H1 (cell line): ENCODE measurements around the gene MFRP. TPM values are rescaled to one million over a fixed set of nuclear protein-coding genes. Genes with fewer than 3 reads are reported as not detected.
A peak's percentile ranks its signal among the peaks of the same experiment; 100 is the strongest.

Experiments
- CTCF ChIA-PET: fragments of 300-600 bp; sonication (Branson Sonifier 250); formaldehyde crosslinking; loops from one replicate; lab custom pipeline; 2021; ENCODE audit not compliant: partially characterized antibody; lab: Charles Lee
- POLR2A ChIA-PET: fragments of 300-600 bp; sonication (Branson Sonifier 250); formaldehyde crosslinking; loops from one replicate; lab custom pipeline; 2021; ENCODE audit warnings: inconsistent platforms; ENCODE audit not compliant: partially characterized antibody; lab: Charles Lee
- DNase-seq, 2 experiments: peaks; one replicate each; pipeline versions ENCODE4 v3.0.0 to v3.0.0-alpha.2; 2010 to 2022; ENCODE audit warnings: low spot score in 2 of 2, low read depth in 1 of 2, mixed read lengths in 1 of 2
- FAIRE-seq: peaks from 2 replicates; lab custom pipeline; 2011; peaks lifted over from hg19 to GRCh38; lab: Jason Lieb, UNC
- H2AFZ ChIP-seq: 2 replicates; pipeline ENCODE4 v1.8.1; 2012; ENCODE audit warnings: low read length, inconsistent platforms
- H2AK5ac ChIP-seq: 2 replicates; pipeline ENCODE4 v1.6.1; 2013; ENCODE audit warnings: low read depth, low read length
- H2BK120ac ChIP-seq: replicated peaks from 2 replicates; pipeline ENCODE3; 2013; ENCODE audit warnings: low read depth, low read length, inconsistent platforms
- H2BK12ac ChIP-seq: 2 replicates; pipeline ENCODE4 v1.6.1; 2013; ENCODE audit warnings: low read depth, low read length
- H2BK15ac ChIP-seq: 2 replicates; pipeline ENCODE4 v1.6.1; 2013; ENCODE audit warnings: low read length
- H2BK20ac ChIP-seq: 2 replicates; pipeline ENCODE4 v1.6.1; 2013; ENCODE audit warnings: low read length
- H2BK5ac ChIP-seq: 2 replicates; pipeline ENCODE4 v1.6.1; 2013; ENCODE audit warnings: low read depth, low read length
- H3K14ac ChIP-seq: 2 replicates; pipeline ENCODE4 v1.6.1; 2013; ENCODE audit warnings: inconsistent platforms; ENCODE audit not compliant: insufficient read length
- H3K18ac ChIP-seq: 2 replicates; pipeline ENCODE4 v1.6.1; 2013; ENCODE audit warnings: low read length; ENCODE audit errors: extremely low read depth
- H3K23ac ChIP-seq: 2 replicates; pipeline ENCODE4 v1.6.1; 2013; ENCODE audit warnings: inconsistent platforms; ENCODE audit not compliant: insufficient read length
- H3K23me2 ChIP-seq: 2 replicates; pipeline ENCODE4 v1.6.1; 2013; ENCODE audit warnings: low read depth, low read length
- H3K27ac ChIP-seq: 2 replicates; pipeline ENCODE4 v1.6.1; 2011; ENCODE audit warnings: low read depth, low read length, inconsistent platforms
- H3K27me3 ChIP-seq, 4 experiments: replicated peaks in 1 of 4; 1 replicate in 1 of 4; 2 replicates in 3 of 4; pipeline versions ENCODE4 v1.6.1 to v1.8.1; 2011 to 2013; ENCODE audit warnings: low read length in 3 of 4, mild to moderate bottlenecking in 3 of 4, inconsistent platforms in 2 of 4, mixed read lengths in 2 of 4, moderate library complexity in 1 of 4; ENCODE audit not compliant: control insufficient read depth in 3 of 4, insufficient read depth in 3 of 4; ENCODE audit errors: extremely low read depth in 1 of 4
- H3K36me3 ChIP-seq, 4 experiments: 2 replicates each; pipeline versions ENCODE4 v1.6.1 to v1.8.1; 2011 to 2013; ENCODE audit warnings: mild to moderate bottlenecking in 4 of 4, low read length in 3 of 4, moderate library complexity in 2 of 4, control low read depth in 1 of 4, inconsistent platforms in 1 of 4; ENCODE audit not compliant: insufficient read depth in 4 of 4, control insufficient read depth in 2 of 4
- H3K4ac ChIP-seq: replicated peaks from 2 replicates; pipeline ENCODE3; 2013; ENCODE audit warnings: low read length, low read depth, mixed read lengths, inconsistent platforms; ENCODE audit not compliant: insufficient read length
- H3K4me1 ChIP-seq, 4 experiments: replicated peaks in 1 of 4; 1 replicate in 1 of 4; 2 replicates in 3 of 4; pipeline versions ENCODE4 v1.6.1 to v1.8.1; 2011 to 2013; ENCODE audit warnings: low read length in 3 of 4, inconsistent platforms in 2 of 4, mixed read lengths in 1 of 4; ENCODE audit not compliant: insufficient read depth in 4 of 4, control insufficient read depth in 3 of 4
- H3K4me2 ChIP-seq, 2 experiments: 2 replicates each; pipeline versions ENCODE4 v1.6.1 to v1.8.1; 2011 to 2013; ENCODE audit warnings: low read depth in 2 of 2, low read length in 2 of 2, control low read depth in 1 of 2, inconsistent platforms in 1 of 2, mild to moderate bottlenecking in 1 of 2; ENCODE audit not compliant: insufficient read depth in 1 of 2
- H3K4me3 ChIP-seq, 4 experiments: fragments of 200-600, 300-600 bp in 1 of 4; sonication (generic), shearing (Covaris generic), sonication (Bioruptor Twin) in 1 of 4; 2 replicates each; pipeline versions ENCODE4 v1.5.1 to v1.8.1; 2011 to 2016; ENCODE audit warnings: low read length in 4 of 4, low read depth in 3 of 4, control low read depth in 2 of 4, inconsistent platforms in 2 of 4, mild to moderate bottlenecking in 2 of 4, mixed read lengths in 1 of 4, moderate library complexity in 1 of 4; ENCODE audit not compliant: insufficient read depth in 2 of 4; ENCODE audit errors: extremely low read depth in 1 of 4
- H3K56ac ChIP-seq: replicated peaks from 2 replicates; pipeline ENCODE3; 2013; ENCODE audit warnings: low read depth, mild to moderate bottlenecking, mixed read lengths, low read length, inconsistent platforms; ENCODE audit not compliant: insufficient read length
- H3K79me1 ChIP-seq: 2 replicates; pipeline ENCODE4 v1.6.1; 2013; ENCODE audit warnings: low read depth, low read length, control low read depth
- H3K79me2 ChIP-seq, 2 experiments: 2 replicates each; pipeline versions ENCODE4 v1.6.1 to v1.8.1; 2012 to 2013; ENCODE audit warnings: low read length in 2 of 2, mild to moderate bottlenecking in 2 of 2, inconsistent platforms in 1 of 2; ENCODE audit not compliant: insufficient read depth in 2 of 2, control insufficient read depth in 1 of 2
- H3K9ac ChIP-seq, 4 experiments: replicated peaks in 1 of 4; 1 replicate in 1 of 4; 2 replicates in 3 of 4; pipeline versions ENCODE4 v1.6.1 to v1.8.1; 2011 to 2013; ENCODE audit warnings: low read depth in 3 of 4, low read length in 3 of 4, control low read depth in 2 of 4, mild to moderate bottlenecking in 2 of 4, moderate library complexity in 2 of 4, inconsistent platforms in 1 of 4; ENCODE audit errors: extremely low read depth in 1 of 4
- H3K9me3 ChIP-seq, 2 experiments: 2 replicates each; pipeline versions ENCODE4 v1.6.1 to v1.8.1; 2012 to 2013; ENCODE audit warnings: mild to moderate bottlenecking in 2 of 2, moderate library complexity in 2 of 2, control low read depth in 1 of 2, inconsistent platforms in 1 of 2, low read depth in 1 of 2, low read length in 1 of 2, mixed read lengths in 1 of 2; ENCODE audit not compliant: insufficient read depth in 2 of 2
- H4K20me1 ChIP-seq, 2 experiments: replicated peaks in 1 of 2; 2 replicates each; pipeline versions ENCODE3 to v1.8.1; 2011 to 2013; ENCODE audit warnings: inconsistent platforms in 2 of 2, low read length in 2 of 2, mild to moderate bottlenecking in 1 of 2; ENCODE audit not compliant: insufficient read depth in 2 of 2, control insufficient read depth in 1 of 2
- H4K5ac ChIP-seq: 2 replicates; pipeline ENCODE4 v1.6.1; 2013; ENCODE audit warnings: low read length, low read depth, mixed read lengths, inconsistent platforms; ENCODE audit not compliant: insufficient read length
- H4K8ac ChIP-seq: 2 replicates; pipeline ENCODE4 v1.8.0; 2013; ENCODE audit warnings: mild to moderate bottlenecking, moderate library complexity, low read length, inconsistent platforms; ENCODE audit not compliant: insufficient read depth; ENCODE audit errors: extremely low read depth
- H4K91ac ChIP-seq: replicated peaks from 2 replicates; pipeline ENCODE3; 2013; ENCODE audit warnings: low read length, mixed read lengths, inconsistent platforms; ENCODE audit not compliant: insufficient read length
- CTBP2 ChIP-seq: IDR thresholded peaks from 2 replicates; pipeline ENCODE4 v1.7.0; 2011; ENCODE audit warnings: borderline replicate concordance, mild to moderate bottlenecking, moderate library complexity, mixed read lengths, low read length; ENCODE audit not compliant: insufficient read depth, insufficient read length
- JUND ChIP-seq: IDR thresholded peaks from 2 replicates; pipeline ENCODE4 v1.6.1; 2011; ENCODE audit warnings: mild to moderate bottlenecking, improper control_type of control experiment, low read length
- RBBP5 ChIP-seq: IDR thresholded peaks from 2 replicates; pipeline ENCODE4 v1.7.1; 2012; ENCODE audit warnings: low read depth, mild to moderate bottlenecking, inconsistent platforms, low read length, moderate library complexity, borderline replicate concordance
- SIN3A ChIP-seq, 2 experiments: IDR thresholded peaks in 1 of 2; conservative IDR thresholded peaks in 1 of 2; 2 replicates each; pipeline ENCODE4 v1.6.1; 2011 to 2012; ENCODE audit warnings: low read length in 2 of 2, improper control_type of control experiment in 1 of 2, low read depth in 1 of 2, mild to moderate bottlenecking in 1 of 2
- TEAD4 ChIP-seq: IDR thresholded peaks from 2 replicates; pipeline ENCODE4 v1.6.1; 2012; ENCODE audit warnings: low read depth, low read length, inconsistent platforms, mixed read lengths
- WGBS, 2 experiments: shearing (Covaris generic) in 1 of 2; methylation state at CpG; one replicate each; pipeline versions ENCODE4 v1.1.6 to v1.1.7; 2013 to 2015; ENCODE audit warnings: low lambda C conversion rate in 2 of 2, mixed read lengths in 2 of 2, inconsistent platforms in 1 of 2, low coverage in 1 of 2, missing lambda C conversion rate in 1 of 2; ENCODE audit not compliant: insufficient replicate concordance in 2 of 2, insufficient coverage in 1 of 2, insufficient read length in 1 of 2; ENCODE audit errors: extremely low coverage in 1 of 2, missing lambda C conversion rate in 1 of 2; 5-methylcytosine and 5-hydroxymethylcytosine counted together
- polyA plus RNA-seq, 7 experiments: library from polyadenylated mRNA; depleted of rRNA in 3 of 7; stranded (reverse) in 5 of 7; unstranded in 2 of 7; fragments of >200 nt in 5 of 7; fragments of 200-250 nt in 2 of 7; gene quantifications; 1 replicate in 5 of 7; 2 replicates in 1 of 7; 4 replicates in 1 of 7; pipeline versions ENCODE4 v1.2.1 to v1.2.3, GENCODE V29; 2011 to 2013; ENCODE audit warnings: missing spikeins in 2 of 7, mixed read lengths in 2 of 7
- total RNA-seq: library from RNA; stranded (reverse); fragmentation: NEBNext Ultra II Directional; extraction: Animal tissue kit (Norgen Biotek cat#: 25700); gene quantifications from 2 replicates; pipeline ENCODE4 v1.2.1, GENCODE V29; 2021
- TF ChIP-seq, protein P1 (sequence below): IDR thresholded peaks from 2 replicates; pipeline ENCODE4 v1.6.1; 2012; ENCODE audit warnings: inconsistent platforms

The MFRP gene
- total and polyA plus RNA-seq, 2 of the 8 experiments (the other 6 are each of a cell fraction or from before 2014, with no cell fraction given): 0.02 TPM; not detected in 1

DNA sequence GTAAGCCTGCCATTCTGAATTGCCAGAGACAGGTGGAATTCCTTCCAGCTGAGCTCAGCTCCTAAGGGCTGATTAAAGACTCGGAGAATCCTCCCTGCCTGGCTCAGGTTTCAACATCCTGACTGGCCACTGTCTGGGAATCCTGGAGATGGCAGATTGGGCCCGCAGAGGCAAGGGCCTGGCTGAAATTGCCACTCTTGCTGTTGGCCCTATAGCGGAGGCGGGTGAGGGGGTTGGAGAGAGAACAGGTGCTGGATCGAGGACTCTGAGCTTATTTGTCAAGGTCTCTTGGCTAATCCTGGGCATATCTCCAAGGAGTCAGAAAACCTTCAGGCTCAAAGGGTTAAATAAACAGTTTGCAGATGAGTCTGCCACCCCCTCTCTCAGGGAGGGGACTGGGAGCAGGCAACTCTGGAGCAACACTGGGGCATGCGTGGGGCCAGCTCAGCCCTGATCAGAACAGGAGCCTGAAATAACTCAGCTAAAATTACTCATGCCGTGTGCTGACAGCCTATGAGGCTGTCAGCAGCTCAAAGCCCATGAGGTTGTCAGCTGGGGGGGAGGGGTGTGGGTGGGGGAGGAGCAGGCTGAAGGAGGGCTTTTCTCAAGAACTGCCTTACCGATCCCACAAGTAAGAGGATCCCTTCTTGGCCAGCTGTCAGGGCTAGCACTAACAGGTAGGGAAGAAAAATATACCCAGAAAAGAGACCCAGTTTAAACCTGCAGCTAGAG is 14.7 kb upstream of the MFRP start:
- no peak overlapping the region; a peak in 1 of 7 replicates for H3K9ac ChIP-seq
- no peak overlapping the region for H4K5ac ChIP-seq
- H3K14ac ChIP-seq: no peak overlapping the region
- ChIA-PET CTCF (interaction anchor here (0.6 to 10.9 kb wide), 18 partner anchors 8 to 207 kb away, joined by 3 to 474 read pairs (median 3); partner anchors contain the start of genes C1QTNF5, RNF26 and USP2), POLR2A (interaction anchor here (0.6 to 3.7 kb wide), 8 partner anchors 9 to 114 kb away, joined by 3 to 32 read pairs (median 5); partner anchors contain the start of gene USP2)
- 10% methylated on average over 8 of the region's 8 CpGs; no CpG with 5 or more reads in 1 of the 2 experiments for WGBS, 2 experiments
- no peak overlapping the region for H3K27ac ChIP-seq
- H3K4me3 ChIP-seq: peak overlapping the region in 3 of 4 experiments; percentile 9 to 28 (median 27); a peak in 3 of 8 replicates
- H2AK5ac ChIP-seq: no peak overlapping the region
- peaks cover 18 to 36% (median 31%) of the 10 kb centered on the region in 4 experiments for H3K27me3 ChIP-seq
- no peak overlapping the region for H2BK12ac ChIP-seq
- H3K9me3 ChIP-seq: no peaks in the 10 kb centered on the region; a peak in 1 of 4 replicates
- H3K79me2 ChIP-seq: no peaks in the 10 kb centered on the region
- H2BK120ac ChIP-seq: no peak overlapping the region
- H4K91ac ChIP-seq: no peak overlapping the region
- no peak overlapping the region for H3K56ac ChIP-seq
- no peak overlapping the region for H2BK15ac ChIP-seq
- peak overlapping the region; percentile 62 to 71 for H3K4me2 ChIP-seq
- peaks cover 4 to 21% of the 10 kb centered on the region in 2 experiments for H4K20me1 ChIP-seq
- DNase-seq: no peak
- FAIRE-seq: peak; percentile 99
- peaks cover 0 to 6% (median 5%) of the 10 kb centered on the region in 4 experiments; a peak in 3 of 8 replicates for H3K36me3 ChIP-seq
- no peak overlapping the region for H2AFZ ChIP-seq
- no peak overlapping the region for H3K23ac ChIP-seq
- peaks cover 12 to 25% (median 20%) of the 10 kb centered on the region in 4 experiments for H3K4me1 ChIP-seq
- H3K4ac ChIP-seq: no peak overlapping the region
- no peak overlapping the region for H2BK5ac ChIP-seq
- TF ChIP-seq RBBP5: no peak
- peak; percentile 89 for TF ChIP-seq CTBP2
- TF ChIP-seq JUND: peak; percentile 64; the same call in 1 of the 2 replicates
- TF ChIP-seq SIN3A (conservative IDR thresholded peaks at IDR 0.05 in 1 of 2, IDR thresholded peaks at IDR 0.05 in 1 of 2; ENCODE audit: low read depth in 1 of 2, low read length in 2 of 2): peak; percentile 81 to 89; a peak in 3 of 4 replicates
- TF ChIP-seq, protein P1, sequence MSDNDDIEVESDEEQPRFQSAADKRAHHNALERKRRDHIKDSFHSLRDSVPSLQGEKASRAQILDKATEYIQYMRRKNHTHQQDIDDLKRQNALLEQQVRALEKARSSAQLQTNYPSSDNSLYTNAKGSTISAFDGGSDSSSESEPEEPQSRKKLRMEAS: peak; percentile 73
- TF ChIP-seq TEAD4: peak; percentile 74
- no peaks in the 10 kb centered on the region; the same call in 1 of the 2 replicates for H3K79me1 ChIP-seq
- no peak overlapping the region for H2BK20ac ChIP-seq
- H3K23me2 ChIP-seq: peaks cover 6% of the 10 kb centered on the region
- no peak overlapping the region; the same call in 1 of the 2 replicates for H3K18ac ChIP-seq
- H4K8ac ChIP-seq: no peak overlapping the region
